Measurements from ENCODE around the gene HNRNPA0.
"Not testable (repeated sequence)": the region's sequence is repeated elsewhere in the genome, so short reads cannot be mapped to it uniquely, and the experiment has no call there.

The HNRNPA0 gene

DNA sequence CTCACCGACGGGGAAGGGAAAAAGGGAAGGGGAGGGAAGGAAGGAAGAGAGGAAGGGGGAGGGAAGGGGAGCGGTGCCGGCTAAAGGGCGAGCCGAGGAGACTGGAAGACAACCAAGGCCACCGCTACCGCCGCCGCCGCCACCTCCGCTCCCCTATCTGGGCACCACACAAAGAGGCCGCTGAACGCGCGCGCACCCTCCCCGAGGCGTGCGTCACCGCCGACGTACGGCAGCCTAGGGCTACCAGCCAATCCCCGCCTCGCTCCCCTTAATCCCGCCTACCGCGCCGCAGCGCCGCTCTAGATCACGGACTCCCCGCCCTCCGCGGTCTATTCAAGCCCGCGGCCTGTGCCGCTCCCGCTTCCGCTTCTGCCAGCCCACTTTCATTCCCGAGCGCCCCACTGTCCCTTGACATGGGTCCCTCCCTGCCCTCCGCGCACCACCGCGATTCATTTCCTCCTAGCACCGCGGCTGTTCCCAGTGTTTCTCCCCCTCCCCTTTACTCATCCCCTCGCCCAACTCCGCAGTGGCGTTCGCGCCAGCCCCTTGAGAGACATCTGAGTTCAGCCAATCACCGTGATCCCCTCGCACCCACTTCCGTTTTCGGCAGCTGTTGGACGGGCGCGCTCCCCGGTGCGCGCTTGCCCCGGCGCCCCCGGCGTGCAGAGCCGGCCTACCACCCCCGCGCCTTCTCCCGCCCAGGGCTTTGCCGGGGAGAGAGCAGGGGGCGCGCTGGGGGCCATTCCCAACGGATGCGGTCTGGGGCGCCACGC lies at the start of gene HNRNPA0:
Gene HNRNPA0, minus strand, starts transcription at position 176 of the 773 bp plus-strand sequence. CDS start 297 bp downstream, outside the sequence.
- DNase-seq: peak; percentile 91

DNA sequence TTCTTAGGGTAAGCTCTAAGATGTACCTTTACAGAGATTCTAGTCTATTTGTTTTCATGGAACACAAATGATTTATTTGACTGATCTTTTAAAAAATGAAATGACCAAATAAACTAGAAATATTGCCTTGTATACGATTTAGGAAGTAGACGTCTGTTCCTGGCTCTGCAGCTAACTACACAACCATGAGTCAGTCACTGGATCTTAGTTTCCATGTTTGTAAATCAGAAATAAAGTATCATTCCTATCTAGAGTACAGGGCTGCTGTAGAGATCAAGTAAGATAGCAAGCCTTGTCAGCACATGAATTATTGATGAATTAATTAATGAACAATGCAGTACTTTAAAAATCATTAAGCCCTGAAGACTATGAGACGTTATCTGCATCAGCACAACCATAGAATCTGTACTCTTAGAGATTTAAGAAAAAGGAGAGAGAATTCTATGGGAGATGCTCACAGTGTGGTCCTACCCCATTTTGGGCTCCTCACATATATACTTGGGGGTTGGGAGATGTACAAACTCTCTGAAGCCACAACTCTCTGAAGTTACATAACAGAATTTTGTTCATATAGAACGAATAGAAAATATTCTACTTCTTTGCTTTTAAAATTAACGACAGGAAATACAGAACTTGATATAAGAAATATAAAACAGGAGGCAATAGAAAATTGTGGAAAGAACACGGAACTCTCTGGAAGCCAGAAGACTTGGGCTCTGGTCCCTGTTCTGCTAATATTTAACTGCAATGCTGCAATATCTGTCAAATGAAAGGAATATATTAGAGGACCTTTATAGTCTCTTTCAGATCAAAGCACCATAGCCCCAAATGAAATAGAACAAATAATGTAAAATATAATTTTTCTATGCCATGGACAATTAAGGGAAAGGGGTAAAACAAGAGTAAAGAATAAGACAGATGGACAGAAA lies 48.4 kb upstream of the HNRNPA0 start:
- no peak for DNase-seq

DNA sequence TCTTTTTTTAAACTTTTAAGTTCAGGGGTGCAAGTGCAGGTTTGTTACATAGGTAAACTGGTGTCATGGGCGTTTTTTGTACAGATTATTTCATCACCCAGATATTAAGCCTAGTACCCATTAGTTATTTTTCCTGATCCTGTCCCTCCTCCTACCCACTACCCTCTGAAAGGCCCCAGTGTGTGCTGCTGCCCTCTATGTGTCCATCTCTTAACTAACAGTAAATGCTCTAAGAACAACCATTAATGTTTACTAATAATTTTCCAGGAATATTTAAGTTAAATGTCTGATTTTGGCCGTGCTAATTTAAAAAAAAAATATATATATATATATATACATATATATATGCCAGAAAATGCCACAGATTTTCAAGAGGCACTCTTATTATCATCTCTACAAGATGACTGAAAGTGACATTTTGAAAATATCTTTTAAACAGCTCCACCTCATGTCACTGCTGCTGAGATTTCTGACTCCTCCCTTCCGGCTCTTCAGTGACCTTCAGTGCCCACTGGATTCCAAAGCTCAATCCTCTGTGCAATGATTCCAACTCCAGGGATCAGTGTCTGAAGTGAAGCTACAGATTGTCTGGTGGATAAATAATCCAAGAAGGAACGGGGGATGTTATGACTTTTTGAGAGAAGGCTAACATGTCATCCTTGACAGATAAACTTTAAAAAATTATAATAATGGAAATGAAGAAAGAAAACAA lies 46.7 kb upstream of the HNRNPA0 start:
- DNase-seq: no peak

DNA sequence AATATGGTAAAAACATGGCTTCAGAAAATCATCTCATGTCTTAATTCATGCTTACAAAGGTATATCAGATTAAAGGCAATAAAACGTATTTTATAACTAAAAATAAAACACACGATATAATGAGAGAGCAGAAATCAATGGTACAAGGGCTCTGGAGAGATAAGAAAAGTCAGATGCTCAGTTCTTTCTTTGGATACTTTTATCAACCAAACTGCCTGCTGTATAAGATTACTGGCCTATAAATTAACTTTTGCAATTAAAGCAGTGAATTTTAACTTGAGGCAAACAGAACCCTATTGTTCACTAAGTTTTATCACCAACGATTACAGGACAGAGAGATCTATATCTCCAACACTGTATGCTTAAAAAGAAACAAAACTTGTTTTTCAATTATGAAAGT lies 42.1 kb upstream of the HNRNPA0 start:
- DNase-seq: no peak

DNA sequence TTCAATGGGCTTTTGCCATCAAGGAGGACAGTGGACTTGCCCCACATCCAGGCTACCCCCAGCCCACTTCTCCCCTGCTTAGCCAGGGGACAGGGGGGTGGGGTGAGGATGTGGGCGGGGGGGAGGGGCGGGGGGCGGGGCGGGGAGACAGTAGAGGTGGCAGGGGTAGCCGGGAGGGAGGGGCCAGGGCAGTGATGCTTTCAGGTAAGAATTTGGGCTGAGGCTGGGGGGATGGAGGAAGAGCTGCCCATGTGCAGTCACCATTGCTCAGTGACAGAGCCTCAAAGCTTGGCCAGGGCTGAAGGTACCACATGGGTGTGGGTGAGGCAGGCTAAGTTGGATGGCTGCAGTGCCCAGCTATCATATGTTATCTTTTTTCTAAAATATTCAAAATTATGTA lies 40.7 kb upstream of the HNRNPA0 start:
- no peak for DNase-seq

DNA sequence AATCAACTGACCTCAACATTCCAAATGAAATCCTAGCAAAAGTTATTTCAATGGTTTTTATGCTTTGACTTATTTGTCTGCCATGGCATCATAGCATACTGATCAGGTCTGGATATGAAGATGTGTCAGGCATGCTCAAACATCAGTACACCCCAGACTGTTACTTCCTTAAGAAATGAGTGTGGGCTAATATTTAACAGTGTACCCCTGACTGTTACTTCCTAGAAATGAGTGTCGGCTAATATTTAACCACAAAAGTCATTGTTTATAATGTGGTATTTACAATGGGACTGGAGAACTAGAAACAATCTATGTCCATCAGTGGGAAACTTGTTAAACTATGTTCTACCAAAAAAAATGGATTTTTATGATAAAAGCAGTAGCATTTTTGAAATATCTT lies 38.1 kb upstream of the HNRNPA0 start:
- DNase-seq: no peak

DNA sequence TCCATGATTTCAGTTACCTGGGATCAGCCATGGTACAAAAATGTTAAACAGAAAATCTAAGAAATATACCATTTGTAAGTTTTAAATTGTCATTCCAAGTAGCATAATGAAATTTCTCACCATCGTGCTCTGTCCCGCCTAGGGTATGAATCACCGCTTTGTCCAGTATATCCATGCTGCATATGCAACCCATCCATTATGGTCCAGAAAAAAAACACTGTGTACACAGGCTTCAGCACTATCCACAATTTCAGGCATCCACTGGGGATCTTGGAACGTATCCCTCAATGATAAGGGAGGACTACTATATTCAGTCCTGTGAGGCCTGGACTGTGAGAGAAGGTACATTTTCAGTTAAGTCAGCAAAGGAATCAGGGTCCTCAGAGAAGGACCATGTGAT lies 37.6 kb upstream of the HNRNPA0 start:
- no peak for DNase-seq

DNA sequence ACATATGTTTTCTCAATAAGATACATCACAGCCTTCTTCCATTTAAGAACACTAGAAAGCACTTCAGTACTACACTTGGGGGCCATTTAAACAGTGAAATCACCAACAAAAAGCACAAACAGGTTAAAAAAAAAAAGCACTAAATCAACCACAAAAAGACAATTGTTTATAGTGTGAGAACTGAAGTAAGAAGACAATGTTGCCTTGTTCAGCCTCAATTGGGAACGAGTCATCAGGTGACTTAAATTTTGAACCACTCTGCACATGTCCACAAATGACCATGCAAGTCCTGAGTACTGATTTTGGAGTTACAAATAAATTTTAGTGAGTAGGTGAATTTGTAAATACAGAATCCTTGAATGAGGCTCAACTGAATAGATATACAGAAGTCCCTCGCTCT lies 37.2 kb upstream of the HNRNPA0 start:
- DNase-seq: no peak

DNA sequence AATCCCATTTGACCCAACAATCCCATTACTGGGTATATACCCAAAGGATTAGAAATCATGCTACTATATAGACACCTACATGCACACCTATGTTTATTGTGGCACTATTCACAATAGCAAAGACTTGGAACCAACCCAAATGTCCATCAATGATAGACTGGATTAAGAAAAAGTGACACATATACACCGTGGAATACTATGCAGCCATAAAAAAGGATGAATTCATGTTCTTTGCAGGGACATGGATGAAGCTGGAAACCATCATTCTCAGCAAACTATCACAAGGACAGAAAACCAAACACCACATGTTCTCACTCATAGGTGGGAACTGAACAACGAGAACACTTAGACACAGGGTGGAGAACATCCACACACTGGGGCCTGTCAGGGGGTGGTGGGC lies 34.4 kb upstream of the HNRNPA0 start:
- DNase-seq: not testable (repeated sequence)

DNA sequence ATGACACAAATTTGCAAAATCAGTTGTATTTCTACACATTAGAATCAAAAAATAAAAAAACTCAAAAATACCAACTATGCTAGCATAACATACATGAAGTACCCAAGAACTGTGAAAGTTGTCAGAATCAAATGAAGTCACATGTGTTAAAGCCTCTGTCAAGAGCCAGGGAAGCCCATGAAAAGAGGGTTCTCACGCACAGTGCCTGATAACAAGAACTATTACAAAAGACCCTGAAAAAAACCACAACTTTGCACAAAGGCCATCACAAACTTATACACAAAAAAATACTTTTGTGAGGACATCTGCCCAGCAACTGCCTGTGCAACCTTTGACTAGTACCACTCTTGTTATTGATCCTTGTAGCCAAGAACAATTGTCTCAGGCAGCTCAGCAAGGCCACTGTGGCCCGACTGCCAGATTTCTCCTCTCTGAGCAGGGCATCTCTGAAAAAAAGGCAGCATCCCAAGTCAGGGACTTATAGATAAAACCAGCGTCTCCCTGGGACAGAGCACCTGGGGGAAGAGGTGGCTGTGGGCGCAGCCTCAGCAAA lies 28.9 kb upstream of the HNRNPA0 start:
- DNase-seq: no peak

DNA sequence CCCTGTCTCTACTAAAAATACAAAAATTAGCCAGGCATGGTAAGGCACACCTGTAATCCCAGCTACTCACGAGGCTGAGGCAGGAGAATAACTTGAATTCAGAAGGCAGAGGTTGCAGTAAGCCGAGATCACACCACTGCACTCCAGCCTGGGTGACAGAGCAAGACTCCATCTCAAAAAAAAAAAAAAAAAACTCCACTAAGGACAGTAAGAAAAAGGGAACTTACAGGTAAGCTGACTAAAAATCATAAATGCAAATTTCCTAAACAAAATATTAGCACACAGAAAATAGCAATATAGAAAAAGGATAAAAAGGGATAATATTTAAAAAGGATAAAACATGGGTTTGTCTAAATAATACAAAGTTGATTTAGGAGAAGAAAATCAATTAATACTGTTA lies 27.9 kb upstream of the HNRNPA0 start:
- no peak for DNase-seq

DNA sequence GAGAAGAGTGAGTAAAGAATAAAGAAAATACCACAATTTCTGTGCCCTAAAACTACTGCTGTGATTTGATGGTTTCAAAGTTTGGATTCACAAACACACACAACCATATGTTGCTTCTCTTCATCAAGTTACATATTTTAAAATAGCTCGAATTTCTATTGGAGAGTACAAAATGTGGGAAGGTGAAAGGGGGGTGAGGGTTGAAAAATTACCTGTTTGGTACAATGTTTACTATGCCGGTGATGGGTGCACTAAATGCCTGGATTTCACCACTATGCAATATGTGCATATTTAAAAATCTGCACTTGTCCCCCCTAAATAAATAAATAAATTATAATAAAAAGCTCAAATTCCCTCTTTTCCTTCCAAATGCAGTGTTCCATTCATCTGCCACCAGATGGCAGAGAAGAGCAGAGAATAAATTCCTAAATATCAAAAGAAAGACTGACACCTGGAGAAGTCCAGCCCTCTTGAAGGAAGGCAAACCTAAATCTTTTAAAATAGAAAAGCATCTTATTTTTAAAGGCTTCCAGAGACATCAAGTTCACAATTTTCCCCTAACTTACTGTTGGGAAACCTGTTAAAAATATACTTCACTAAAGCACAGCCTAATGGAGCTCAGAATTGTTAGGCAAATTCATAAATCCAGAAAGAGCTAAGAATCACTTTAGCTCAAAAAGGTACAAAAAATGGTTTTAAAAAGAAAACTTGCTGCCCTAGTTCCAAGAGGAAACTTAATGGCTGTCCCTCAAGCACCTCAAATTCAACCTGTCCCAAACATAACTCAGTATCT lies 24.8 kb upstream of the HNRNPA0 start:
- DNase-seq: no peak

DNA sequence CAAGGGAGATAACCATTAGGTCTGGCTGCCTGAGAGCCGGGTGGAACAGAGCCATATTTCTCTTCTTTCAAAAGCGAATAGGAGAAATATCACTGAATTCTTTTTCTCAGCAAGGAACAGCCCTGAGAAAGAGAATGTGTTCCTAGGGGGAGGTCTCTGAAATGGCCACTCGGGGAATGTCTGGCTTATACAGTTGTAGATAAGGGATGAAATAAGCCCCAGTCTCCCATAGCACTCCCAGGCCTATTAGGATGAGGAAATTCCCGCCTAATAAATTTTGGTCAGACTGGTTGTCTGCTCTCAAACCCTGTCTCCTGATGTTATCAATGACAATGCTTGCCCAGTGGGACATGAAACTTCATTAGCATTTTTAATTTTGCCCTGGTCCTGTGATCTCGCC lies 13.8 kb upstream of the HNRNPA0 start:
- not testable (repeated sequence) for DNase-seq

DNA sequence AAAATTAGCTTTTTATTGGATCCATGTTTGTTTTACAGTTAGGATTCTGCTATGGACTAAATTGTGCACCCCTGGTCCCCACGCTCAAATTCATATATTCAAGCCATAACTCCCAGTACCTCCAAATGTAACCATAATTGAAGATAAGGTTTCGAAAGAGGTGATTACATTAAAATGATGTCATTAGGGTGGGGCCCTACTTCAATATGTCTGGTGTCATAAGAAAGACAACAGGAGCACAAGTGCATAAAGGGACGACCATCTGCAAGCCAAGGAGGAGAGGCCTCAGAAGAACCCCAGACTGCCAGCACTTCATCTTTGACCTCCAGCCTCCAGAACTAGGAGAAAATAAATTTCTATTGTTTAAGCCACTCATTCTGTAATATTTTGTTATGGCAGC lies 7.4 kb upstream of the HNRNPA0 start:
- DNase-seq: no peak

DNA sequence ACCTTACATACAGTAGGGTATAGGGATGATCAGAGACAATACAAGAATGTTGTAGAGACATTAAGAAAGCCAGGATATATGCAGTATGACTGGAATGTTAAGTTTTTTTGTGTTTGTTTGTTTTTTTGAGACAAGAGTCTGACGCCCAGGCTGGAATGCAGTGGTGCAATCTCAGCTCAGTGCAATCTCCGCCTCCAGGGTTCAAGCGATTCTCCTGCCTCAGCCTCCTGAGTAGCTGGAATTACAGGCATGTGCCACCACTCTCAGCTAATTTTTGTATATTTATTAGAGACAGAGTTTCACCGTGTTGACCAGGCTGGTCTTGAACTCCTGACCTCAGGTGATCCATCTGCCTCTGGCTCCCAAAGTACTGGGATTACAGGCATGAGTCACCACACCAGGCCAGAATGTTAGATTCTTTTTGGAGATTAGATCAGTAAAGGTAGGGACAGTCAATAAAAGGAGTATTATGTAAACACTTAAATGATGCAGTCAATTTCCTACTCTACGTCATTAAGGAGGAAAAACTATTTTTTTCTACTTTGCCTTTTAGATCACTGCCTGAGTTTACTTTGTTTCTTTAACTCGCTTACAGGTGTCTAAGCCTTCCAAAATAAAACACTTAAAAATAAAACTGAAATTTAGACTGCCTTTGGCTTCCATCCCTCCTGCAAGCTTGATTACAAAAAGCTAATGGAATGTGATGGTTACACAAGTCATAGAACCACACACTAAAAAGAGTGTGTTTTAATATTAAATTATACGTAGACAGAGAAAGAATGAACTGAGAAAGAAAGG lies 6.8 kb upstream of the HNRNPA0 start:
- DNase-seq: no peak

DNA sequence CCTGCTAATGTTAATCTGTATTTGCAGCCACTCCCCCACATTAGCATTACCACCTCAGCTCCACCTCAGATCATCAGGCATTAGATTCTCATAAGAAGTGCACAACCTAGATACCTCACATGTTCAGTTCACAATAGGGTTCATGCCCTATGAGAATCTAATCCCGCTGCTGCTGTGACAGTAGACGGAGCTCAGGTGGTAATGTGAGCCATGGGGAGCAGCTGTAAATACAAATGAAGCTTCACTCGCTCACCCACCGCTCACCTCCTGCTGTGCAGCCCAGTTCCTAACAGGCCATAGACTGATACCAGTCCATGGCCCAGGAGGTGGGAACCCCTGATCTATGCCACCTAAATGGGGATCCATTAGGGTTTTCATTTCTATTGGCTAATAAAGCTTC lies 6.1 kb upstream of the HNRNPA0 start:
- no peak for DNase-seq

DNA sequence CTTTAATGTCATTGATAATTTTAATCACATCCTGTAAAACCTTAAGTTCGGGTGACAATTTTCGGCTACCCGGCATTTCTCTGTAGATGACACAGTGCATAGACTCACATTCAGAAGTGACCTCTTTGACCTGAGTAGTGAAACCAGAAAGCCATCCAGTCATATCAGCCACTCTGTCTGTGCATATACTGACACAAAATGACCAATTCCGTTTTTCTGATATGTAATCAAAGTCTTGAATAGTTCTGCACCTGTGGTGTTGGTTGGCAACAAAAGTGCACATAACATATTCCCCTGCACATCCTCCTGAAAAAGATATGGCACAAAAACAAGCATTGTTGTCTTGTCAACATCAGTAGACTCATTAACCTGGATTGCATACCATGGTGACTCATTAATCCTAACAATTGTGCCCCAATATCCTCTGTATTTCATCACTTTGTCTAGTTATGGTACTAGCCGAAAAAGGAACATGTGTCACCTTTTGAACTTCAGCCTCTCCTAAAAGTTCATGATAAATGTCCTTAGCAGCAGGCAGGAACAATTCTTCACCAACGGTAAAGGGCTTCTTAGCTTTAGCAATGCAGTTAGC lies 4.6 kb upstream of the HNRNPA0 start:
- DNase-seq: no peak

DNA sequence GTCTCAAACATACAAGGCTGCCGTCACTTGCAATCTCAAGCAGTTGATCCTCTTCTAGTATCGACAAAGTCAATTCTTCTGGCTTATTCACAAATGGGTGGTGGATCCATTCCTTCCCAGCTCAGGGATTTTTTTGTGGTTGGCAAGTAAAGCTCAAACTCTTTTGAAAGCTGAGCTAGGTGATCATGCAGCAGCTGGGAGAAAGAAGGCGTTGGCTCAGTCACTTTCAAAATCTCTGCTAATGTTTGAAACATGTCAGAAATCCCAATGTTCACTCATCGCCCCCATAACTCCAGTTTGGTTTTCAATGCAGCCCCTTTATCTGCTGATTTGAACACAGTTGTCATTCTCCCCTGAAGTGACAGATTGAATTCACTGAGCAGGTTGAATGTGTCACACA lies 4.0 kb upstream of the HNRNPA0 start:
- no peak for DNase-seq

DNA sequence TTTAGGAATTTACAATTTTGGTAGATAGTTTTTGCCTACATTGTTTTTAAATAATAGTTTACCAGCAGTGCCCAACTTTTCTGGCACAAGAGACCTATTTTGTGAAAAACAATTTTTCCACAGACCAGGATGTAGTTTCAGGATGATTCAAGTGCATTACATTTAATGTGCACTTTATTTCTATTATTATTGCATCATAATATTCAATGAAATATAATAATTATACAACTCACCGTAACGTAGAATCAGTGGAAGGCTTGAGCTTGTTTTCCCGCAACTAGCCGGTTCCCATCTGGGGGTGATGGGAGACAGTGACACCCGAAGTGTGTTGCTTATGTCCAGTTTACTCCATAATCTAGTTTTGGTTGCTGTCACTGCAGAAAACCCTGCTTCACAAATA lies 3.5 kb upstream of the HNRNPA0 start:
- no peak for DNase-seq

DNA sequence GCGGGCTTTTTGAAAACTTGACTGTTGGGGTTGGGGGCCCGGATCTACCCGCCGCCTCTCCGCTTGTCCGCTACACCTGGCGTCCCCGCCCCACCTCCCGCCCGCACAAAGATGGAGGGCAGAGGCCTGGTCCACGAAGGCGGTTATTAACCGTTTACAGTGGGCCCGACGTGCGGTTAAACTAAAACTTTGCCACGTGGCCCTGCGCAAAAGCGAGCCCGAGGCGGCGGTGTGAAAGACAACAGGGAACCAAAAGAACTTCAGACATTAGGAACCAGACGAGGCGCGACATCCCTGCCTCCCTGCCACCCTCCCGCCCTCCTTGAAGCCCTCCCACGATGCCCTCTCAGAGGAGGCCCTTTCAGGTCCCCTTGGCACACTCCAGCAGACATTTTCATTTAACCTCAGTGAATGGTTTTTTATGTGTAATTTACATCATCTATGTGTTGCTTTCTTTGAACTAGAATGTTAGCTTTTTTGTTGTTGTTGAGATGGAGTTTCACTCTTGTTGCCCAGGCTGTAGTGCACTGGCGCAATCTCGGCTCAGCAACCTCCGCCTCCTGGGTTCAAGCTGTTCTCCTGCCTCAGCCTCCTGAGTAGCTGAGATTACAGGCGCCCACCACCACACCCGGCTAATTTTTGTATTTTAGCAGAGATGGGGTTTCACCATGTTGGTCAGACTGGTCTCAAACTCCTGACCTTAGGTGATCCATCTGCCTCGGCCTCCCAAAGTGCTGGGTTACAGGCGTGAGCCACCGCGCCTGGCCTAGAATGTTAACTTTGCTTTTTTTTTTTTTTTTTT lies 999 bp upstream of the HNRNPA0 start:
- DNase-seq: no peak
